PFSK-1 (cell line): Measurements from ENCODE around the gene GRK5.

Experiments used
- FOXP2 ChIP-seq: optimal IDR thresholded peaks from 2 replicates; pipeline ENCODE3; 2011; ENCODE audit warnings: borderline replicate concordance, control low read depth, inconsistent platforms; ENCODE audit not compliant: insufficient read depth; ENCODE audit errors: extremely low read length, extremely low read depth
- POLR2AphosphoS5 ChIP-seq: IDR thresholded peaks from 2 replicates; pipeline ENCODE4 v1.6.1; 2012; ENCODE audit warnings: low read depth, mild to moderate bottlenecking, control low read depth, low read length, moderate library complexity
- SIN3A ChIP-seq: IDR thresholded peaks from 2 replicates; pipeline ENCODE4 v1.6.1; 2012; ENCODE audit warnings: mild to moderate bottlenecking, low read length, moderate library complexity, borderline replicate concordance; ENCODE audit not compliant: insufficient read depth
- TAF1 ChIP-seq: IDR thresholded peaks from 2 replicates; pipeline ENCODE4 v1.6.1; 2012; ENCODE audit warnings: low read length, control low read depth, borderline replicate concordance; ENCODE audit not compliant: insufficient read depth
- TF ChIP-seq, protein P1 (sequence below), 2 experiments: IDR thresholded peaks; 2 replicates each; pipeline versions ENCODE4 v1.6.1 to v1.8.0; 2011 to 2012; ENCODE audit warnings: low read depth in 2 of 2, low read length in 2 of 2, control low read depth in 1 of 2, inconsistent platforms in 1 of 2, mild to moderate bottlenecking in 1 of 2, moderate library complexity in 1 of 2; ENCODE audit not compliant: insufficient read depth in 1 of 2

DNA sequence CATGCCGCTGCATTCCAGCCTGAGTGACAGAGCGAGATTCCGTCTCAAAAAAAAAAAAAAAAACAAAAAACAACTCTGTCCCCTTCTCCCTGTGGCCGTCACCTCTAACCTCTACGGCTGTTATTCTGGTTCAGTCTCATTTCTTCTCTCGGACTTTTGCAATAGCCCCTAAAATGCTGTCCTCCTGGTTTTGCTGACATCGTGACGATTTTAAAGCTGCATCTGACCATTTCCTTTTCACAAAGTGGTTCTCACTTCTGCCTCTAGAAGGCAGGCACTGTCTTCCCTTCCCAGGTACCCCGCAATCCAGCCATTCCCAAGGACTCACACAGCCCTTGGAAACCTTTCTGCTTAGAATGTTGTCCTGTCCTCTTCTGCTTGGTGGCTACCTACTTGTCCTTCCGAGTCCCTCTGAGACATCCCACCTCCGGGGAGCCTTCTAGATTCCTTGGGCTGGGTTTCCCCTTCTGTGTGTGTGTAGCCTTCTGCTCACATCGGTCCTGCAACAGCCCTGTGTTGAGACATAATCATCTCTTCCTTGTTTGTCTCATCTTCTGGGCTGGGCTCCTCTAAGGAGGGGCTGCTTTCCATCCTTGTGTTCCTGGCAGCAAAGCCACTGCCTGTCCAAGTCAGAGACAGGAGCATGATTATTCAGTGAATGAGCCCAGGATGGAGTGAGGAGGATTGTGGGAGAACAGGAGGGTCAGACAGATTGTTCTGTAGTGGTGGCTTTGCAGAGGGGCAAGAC, 83.1 kb downstream of the GRK5 start:
- TF ChIP-seq POLR2AphosphoS5 (no peak), SIN3A (no peak), TAF1 (no peak), FOXP2 (no peak)
- TF ChIP-seq, protein P1, sequence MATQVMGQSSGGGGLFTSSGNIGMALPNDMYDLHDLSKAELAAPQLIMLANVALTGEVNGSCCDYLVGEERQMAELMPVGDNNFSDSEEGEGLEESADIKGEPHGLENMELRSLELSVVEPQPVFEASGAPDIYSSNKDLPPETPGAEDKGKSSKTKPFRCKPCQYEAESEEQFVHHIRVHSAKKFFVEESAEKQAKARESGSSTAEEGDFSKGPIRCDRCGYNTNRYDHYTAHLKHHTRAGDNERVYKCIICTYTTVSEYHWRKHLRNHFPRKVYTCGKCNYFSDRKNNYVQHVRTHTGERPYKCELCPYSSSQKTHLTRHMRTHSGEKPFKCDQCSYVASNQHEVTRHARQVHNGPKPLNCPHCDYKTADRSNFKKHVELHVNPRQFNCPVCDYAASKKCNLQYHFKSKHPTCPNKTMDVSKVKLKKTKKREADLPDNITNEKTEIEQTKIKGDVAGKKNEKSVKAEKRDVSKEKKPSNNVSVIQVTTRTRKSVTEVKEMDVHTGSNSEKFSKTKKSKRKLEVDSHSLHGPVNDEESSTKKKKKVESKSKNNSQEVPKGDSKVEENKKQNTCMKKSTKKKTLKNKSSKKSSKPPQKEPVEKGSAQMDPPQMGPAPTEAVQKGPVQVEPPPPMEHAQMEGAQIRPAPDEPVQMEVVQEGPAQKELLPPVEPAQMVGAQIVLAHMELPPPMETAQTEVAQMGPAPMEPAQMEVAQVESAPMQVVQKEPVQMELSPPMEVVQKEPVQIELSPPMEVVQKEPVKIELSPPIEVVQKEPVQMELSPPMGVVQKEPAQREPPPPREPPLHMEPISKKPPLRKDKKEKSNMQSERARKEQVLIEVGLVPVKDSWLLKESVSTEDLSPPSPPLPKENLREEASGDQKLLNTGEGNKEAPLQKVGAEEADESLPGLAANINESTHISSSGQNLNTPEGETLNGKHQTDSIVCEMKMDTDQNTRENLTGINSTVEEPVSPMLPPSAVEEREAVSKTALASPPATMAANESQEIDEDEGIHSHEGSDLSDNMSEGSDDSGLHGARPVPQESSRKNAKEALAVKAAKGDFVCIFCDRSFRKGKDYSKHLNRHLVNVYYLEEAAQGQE (IDR thresholded peaks at IDR 0.05; ENCODE audit: insufficient read depth in 1 of 2, low read depth in 2 of 2, low read length in 2 of 2): no peak
